Thyroid gland (tissue), 4 donors: ENCODE results near the gene SEPTIN10. TPM values are rescaled to one million over a fixed set of nuclear protein-coding genes. Genes with fewer than 3 reads are reported as not detected.
A peak's percentile ranks its signal among the peaks of the same experiment; 100 is the strongest.

Source experiments
- DNase-seq, 2 donors: peaks; one replicate each; pipeline ENCODE4 v3.0.0-alpha.2; 2019
- H3K27ac ChIP-seq, 3 donors: fragments of 200-600 bp; sonication (generic); 1 replicate in 2 of 3; 2 replicates in 1 of 3; pipeline ENCODE4 v1.5.1; 2016 to 2019; ENCODE audit warnings: mild to moderate bottlenecking in 1 of 3, moderate library complexity in 1 of 3
- H3K27me3 ChIP-seq: fragments of 200-600 bp; sonication (generic); one replicate; pipeline ENCODE4 v1.5.1; 2019
- H3K36me3 ChIP-seq, 2 donors: fragments of 200-600 bp; sonication (generic); one replicate each; pipeline ENCODE4 v1.5.1; 2016 to 2019
- H3K4me1 ChIP-seq, 2 donors: fragments of 200-600 bp; sonication (generic); one replicate each; pipeline ENCODE4 v1.5.1; 2017 to 2019
- H3K4me3 ChIP-seq, 3 donors: fragments of 200-600 bp; sonication (generic); replicated peaks in 1 of 3; 1 replicate in 2 of 3; 2 replicates in 1 of 3; pipeline ENCODE4 v1.5.1; 2016; ENCODE audit warnings: mild to moderate bottlenecking in 1 of 3
- H3K9me3 ChIP-seq: fragments of 200-600 bp; sonication (generic); one replicate; pipeline ENCODE4 v1.5.1; 2017
- POLR2A ChIP-seq, 2 donors: fragments of 450-650 bp; IDR thresholded peaks; one replicate each; pipeline ENCODE4 v1.6.1; 2017; ENCODE audit warnings: antibody characterized with exemption in 2 of 2, mild to moderate bottlenecking in 2 of 2, moderate library complexity in 1 of 2
- WGBS, 2 donors: methylation state at CpG; one replicate each; pipeline ENCODE4 v1.1.5; 2017; 5-methylcytosine and 5-hydroxymethylcytosine counted together
- intact Hi-C: fragments of 100-400 bp; cut with DNase I; formaldehyde crosslinking; loops from one replicate; pipeline ENCODE4 v1.15.1; 2023
- total RNA-seq, 4 donors: library from RNA; depleted of rRNA; stranded (reverse); fragments of >200 nt; gene quantifications; one replicate each; pipeline ENCODE4 v1.2.3, GENCODE V29; 2016
- TF ChIP-seq, protein P1 (sequence below), 6 experiments: fragments of 200-600 bp in 3 of 6; fragments of 450-650 bp in 3 of 6; sonication (generic) in 3 of 6; IDR thresholded peaks; one replicate each; pipeline ENCODE4 v1.5.1; 2016 to 2019; ENCODE audit warnings: antibody characterized with exemption in 6 of 6, mild to moderate bottlenecking in 2 of 6, inconsistent platforms in 1 of 6, moderate library complexity in 1 of 6

SEPTIN10 gene
- total RNA-seq = 10 to 100 TPM; 61.7 to 99.3 (median 70.4) TPM

GRCh38 chr2:109613922-109614714 lies at the start of gene SEPTIN10, which contains the start of gene SOWAHC:
TSS of gene SEPTIN10 (minus strand) at chr2:109613966. CDS start at chr2:109613827, 139 bp downstream.
TSS of gene SOWAHC (plus strand) at chr2:109614364. CDS start at chr2:109614490, 126 bp downstream.
- no peaks in the 10 kb centered on the region for H3K36me3 ChIP-seq

DNA sequence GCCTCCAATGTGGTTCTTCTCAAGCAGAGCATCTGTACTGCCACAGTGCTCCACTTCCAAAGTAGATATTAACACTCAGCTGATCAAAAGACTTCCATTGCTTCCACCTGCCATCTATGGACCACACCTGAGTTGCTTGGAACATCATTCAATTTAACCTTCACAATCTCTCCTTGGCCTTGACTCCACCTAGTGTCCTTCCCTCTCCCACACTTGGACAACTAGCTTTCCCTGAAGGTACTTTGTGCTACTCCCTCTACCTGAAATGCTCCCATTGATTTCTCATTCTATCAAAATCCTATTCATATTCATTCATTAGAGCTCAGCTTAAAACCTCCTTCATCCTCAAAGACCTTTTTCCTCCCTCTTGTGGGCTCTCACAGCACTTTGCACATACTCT lies 49.1 kb upstream of the SEPTIN10 start:
- H3K9me3 ChIP-seq = no peaks in the 10 kb centered on the region
- DNase-seq = no peak
- no peak overlapping the region for H3K27ac ChIP-seq
- intact Hi-C loops = no loop called here
- H3K4me1 ChIP-seq = peaks cover 3 to 4% of the 10 kb centered on the region in 2 donors
- no peak overlapping the region for H3K4me3 ChIP-seq
- no peaks in the 10 kb centered on the region for H3K27me3 ChIP-seq
- no peaks in the 10 kb centered on the region for H3K36me3 ChIP-seq
- no peak for TF ChIP-seq POLR2A (IDR thresholded peaks at IDR 0.05)
- TF ChIP-seq, protein P1, sequence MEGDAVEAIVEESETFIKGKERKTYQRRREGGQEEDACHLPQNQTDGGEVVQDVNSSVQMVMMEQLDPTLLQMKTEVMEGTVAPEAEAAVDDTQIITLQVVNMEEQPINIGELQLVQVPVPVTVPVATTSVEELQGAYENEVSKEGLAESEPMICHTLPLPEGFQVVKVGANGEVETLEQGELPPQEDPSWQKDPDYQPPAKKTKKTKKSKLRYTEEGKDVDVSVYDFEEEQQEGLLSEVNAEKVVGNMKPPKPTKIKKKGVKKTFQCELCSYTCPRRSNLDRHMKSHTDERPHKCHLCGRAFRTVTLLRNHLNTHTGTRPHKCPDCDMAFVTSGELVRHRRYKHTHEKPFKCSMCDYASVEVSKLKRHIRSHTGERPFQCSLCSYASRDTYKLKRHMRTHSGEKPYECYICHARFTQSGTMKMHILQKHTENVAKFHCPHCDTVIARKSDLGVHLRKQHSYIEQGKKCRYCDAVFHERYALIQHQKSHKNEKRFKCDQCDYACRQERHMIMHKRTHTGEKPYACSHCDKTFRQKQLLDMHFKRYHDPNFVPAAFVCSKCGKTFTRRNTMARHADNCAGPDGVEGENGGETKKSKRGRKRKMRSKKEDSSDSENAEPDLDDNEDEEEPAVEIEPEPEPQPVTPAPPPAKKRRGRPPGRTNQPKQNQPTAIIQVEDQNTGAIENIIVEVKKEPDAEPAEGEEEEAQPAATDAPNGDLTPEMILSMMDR (IDR thresholded peaks at IDR 0.05) = no peak

More at GRCh38 chr2:109613922-109614714, at the start of gene SEPTIN10, which contains the start of gene SOWAHC:
- WGBS, 2 donors = 0% methylated on average over 7 to 12 of the region's 104 CpGs
- TF ChIP-seq, protein P1 (IDR thresholded peaks at IDR 0.05) = no peak
- TF ChIP-seq POLR2A (IDR thresholded peaks at IDR 0.05) = peak; percentile 91 to 93
- intact Hi-C loops = loop anchor here (10.0 kb wide), 1 partner anchor 61 kb away; no protein-coding TSS in a partner anchor
- Histone ChIP-seq H3K27me3 (no peaks in the 10 kb centered on the region), H3K4me1 (peaks cover 14 to 22% of the 10 kb centered on the region in 2 donors), H3K27ac (peak within 1 kb of the TSS; percentile 89 to 97 (median 96)), H3K9me3 (no peaks in the 10 kb centered on the region), H3K4me3 (peak within 1 kb of the TSS; percentile 48 to 79 (median 70))
- peak; percentile 98 for DNase-seq

GRCh38 chr2:109660046-109660860 lies 46.5 kb upstream of the SEPTIN10 start:
- TF ChIP-seq POLR2A (IDR thresholded peaks at IDR 0.05) = no peak
- TF ChIP-seq, protein P1 (IDR thresholded peaks at IDR 0.05) = no peak
- Histone ChIP-seq H3K4me3 (no peak overlapping the region), H3K27ac (no peak overlapping the region), H3K4me1 (peaks cover 3 to 7% of the 10 kb centered on the region in 2 donors), H3K36me3 (no peaks in the 10 kb centered on the region), H3K27me3 (no peaks in the 10 kb centered on the region), H3K9me3 (no peaks in the 10 kb centered on the region)
- no peak for DNase-seq
- intact Hi-C loops = no loop called here
- WGBS, 2 donors = 84 to 90% methylated on average over 3 of the region's 3 CpGs

DNA sequence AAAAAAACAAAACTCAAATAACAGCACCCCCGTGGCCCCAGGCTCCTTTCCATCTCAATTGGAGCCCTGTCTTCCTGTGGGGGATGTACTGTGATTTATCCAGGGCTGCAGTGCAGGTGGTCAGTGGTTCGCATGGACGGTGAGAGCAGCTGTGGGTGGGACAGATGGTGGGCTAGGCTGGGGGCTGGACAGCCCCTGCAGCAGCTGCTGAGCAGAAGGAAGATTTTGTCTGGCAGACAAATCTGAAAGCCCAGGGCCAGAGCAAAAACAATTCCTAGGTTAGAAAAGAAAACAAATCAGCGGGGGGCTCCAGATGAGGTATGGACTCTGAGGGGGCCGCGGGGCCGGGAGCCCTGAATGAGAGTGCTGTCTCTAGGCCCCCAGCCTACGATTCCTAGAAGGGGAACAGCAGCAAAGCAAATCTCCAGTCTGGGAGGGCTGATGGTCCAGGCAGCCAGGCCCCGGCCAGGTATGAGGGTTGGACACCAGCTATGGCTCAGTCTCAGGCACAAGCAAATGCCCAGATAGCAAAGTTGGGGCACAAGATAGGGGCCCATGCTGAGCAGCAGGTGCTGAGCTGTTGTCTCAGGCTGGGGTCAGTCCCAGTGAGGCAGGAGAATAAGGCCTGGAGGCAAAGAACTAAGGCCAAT lies 45.8 kb upstream of the SEPTIN10 start:
- TF ChIP-seq POLR2A (IDR thresholded peaks at IDR 0.05) = no peak
- TF ChIP-seq, protein P1 (IDR thresholded peaks at IDR 0.05) = no peak
- no peak for DNase-seq

More for the DNA sequence above, 45.8 kb upstream of the SEPTIN10 start:
- 62 to 65% methylated on average over 8 to 9 of the region's 9 CpGs for WGBS, 2 donors
- intact Hi-C loops = no loop called here
- H3K36me3 ChIP-seq = no peaks in the 10 kb centered on the region
- H3K27ac ChIP-seq = no peak overlapping the region
- peaks cover 3 to 14% of the 10 kb centered on the region in 2 donors for H3K4me1 ChIP-seq
- H3K9me3 ChIP-seq = no peaks in the 10 kb centered on the region
- H3K27me3 ChIP-seq = no peaks in the 10 kb centered on the region
- H3K4me3 ChIP-seq = no peak overlapping the region
